HepG2 (cell line): ENCODE measurements around the gene PLA2G4D.

Source experiments
- HNRNPH1 ChIP-seq: fragments of 200-400 bp; formaldehyde crosslinking; optimal IDR thresholded peaks from 2 replicates; pipeline ENCODE3; 2017; ENCODE audit warnings: mild to moderate bottlenecking, low read depth, low read length
- JUN ChIP-seq: sonication (generic); formaldehyde crosslinking; IDR thresholded peaks from 2 replicates; pipeline ENCODE4 v1.4.0; 2020; ENCODE audit warnings: mild to moderate bottlenecking, missing genetic modification reagents
- KAT7 ChIP-seq: IDR thresholded peaks from 2 replicates; pipeline ENCODE4 v1.6.1; 2018; ENCODE audit warnings: borderline replicate concordance, missing compliant biosample characterization
- MEF2D ChIP-seq: sonication (generic); formaldehyde crosslinking; IDR thresholded peaks from 2 replicates; pipeline ENCODE4 v1.5.1; 2020; ENCODE audit warnings: mild to moderate bottlenecking, missing genetic modification reagents
- POLR2A ChIP-seq, 2 experiments: IDR thresholded peaks; 2 replicates each; pipeline ENCODE4 v1.6.1; 2011; ENCODE audit warnings: low read depth in 2 of 2, low read length in 2 of 2, mild to moderate bottlenecking in 1 of 2, moderate library complexity in 1 of 2; ENCODE audit not compliant: insufficient read depth in 1 of 2
- TARDBP ChIP-seq: sonication (generic); formaldehyde crosslinking; IDR thresholded peaks from 2 replicates; pipeline ENCODE4 v1.8.0; 2022; ENCODE audit warnings: mild to moderate bottlenecking, missing genetic modification reagents
- TCF7L2 ChIP-seq: IDR thresholded peaks from 2 replicates; pipeline ENCODE4 v1.6.1; 2011; ENCODE audit warnings: mild to moderate bottlenecking, low read depth, low read length, moderate library complexity
- YY1 ChIP-seq: IDR thresholded peaks from 2 replicates; pipeline ENCODE4 v1.6.1; 2011; ENCODE audit warnings: low read length, low read depth, moderate library complexity, mild to moderate bottlenecking; ENCODE audit not compliant: insufficient read depth, insufficient replicate concordance
- TF ChIP-seq, protein P1 (sequence below): sonication (generic); formaldehyde crosslinking; IDR thresholded peaks from 2 replicates; pipeline ENCODE4 v1.5.0; 2020; ENCODE audit warnings: mild to moderate bottlenecking, missing genetic modification reagents, moderate library complexity
- TF ChIP-seq, protein P2 (sequence below): sonication (generic); formaldehyde crosslinking; IDR thresholded peaks from 2 replicates; pipeline ENCODE4 v1.5.0; 2020; ENCODE audit warnings: mild to moderate bottlenecking, missing genetic modification reagents
- TF ChIP-seq, protein P3 (sequence below): IDR thresholded peaks from 2 replicates; pipeline ENCODE4 v1.6.1; 2012; ENCODE audit warnings: inconsistent platforms
- TF ChIP-seq, protein P4 (sequence below), 2 experiments: sonication (generic) in 1 of 2; formaldehyde crosslinking in 1 of 2; IDR thresholded peaks; 2 replicates each; pipeline versions ENCODE4 v1.5.1 to v1.6.1; 2011 to 2020; ENCODE audit warnings: borderline replicate concordance in 1 of 2, low read depth in 1 of 2, low read length in 1 of 2, mild to moderate bottlenecking in 1 of 2, missing genetic modification reagents in 1 of 2, moderate library complexity in 1 of 2

DNA sequence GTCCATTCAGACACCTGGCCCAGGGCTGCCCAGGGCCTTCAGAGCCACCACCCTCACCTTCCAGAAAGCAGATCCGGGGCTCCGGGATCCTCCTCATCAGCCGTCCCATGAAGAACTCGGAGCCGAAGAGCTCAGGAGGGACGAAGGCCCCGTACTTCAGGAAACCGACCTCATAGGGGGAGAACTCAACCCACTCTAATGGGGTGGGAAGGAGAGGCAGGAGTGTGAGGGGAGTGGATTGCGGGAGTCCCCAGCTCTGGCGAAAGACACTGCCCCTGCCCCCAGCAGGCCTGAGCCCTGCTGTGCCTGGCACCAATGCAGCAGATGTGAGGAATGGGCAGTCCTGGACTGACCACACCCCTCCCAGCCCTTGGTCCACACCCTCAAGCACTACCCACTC lies 22.6 kb downstream of the PLA2G4D start:
- TF ChIP-seq, protein P1, sequence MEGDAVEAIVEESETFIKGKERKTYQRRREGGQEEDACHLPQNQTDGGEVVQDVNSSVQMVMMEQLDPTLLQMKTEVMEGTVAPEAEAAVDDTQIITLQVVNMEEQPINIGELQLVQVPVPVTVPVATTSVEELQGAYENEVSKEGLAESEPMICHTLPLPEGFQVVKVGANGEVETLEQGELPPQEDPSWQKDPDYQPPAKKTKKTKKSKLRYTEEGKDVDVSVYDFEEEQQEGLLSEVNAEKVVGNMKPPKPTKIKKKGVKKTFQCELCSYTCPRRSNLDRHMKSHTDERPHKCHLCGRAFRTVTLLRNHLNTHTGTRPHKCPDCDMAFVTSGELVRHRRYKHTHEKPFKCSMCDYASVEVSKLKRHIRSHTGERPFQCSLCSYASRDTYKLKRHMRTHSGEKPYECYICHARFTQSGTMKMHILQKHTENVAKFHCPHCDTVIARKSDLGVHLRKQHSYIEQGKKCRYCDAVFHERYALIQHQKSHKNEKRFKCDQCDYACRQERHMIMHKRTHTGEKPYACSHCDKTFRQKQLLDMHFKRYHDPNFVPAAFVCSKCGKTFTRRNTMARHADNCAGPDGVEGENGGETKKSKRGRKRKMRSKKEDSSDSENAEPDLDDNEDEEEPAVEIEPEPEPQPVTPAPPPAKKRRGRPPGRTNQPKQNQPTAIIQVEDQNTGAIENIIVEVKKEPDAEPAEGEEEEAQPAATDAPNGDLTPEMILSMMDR, result no peak
- TF ChIP-seq POLR2A (IDR thresholded peaks at IDR 0.05; ENCODE audit: insufficient read depth in 1 of 2, low read depth in 2 of 2, low read length in 2 of 2), result no peak
- TF ChIP-seq KAT7, result no peak
- TF ChIP-seq, protein P2, sequence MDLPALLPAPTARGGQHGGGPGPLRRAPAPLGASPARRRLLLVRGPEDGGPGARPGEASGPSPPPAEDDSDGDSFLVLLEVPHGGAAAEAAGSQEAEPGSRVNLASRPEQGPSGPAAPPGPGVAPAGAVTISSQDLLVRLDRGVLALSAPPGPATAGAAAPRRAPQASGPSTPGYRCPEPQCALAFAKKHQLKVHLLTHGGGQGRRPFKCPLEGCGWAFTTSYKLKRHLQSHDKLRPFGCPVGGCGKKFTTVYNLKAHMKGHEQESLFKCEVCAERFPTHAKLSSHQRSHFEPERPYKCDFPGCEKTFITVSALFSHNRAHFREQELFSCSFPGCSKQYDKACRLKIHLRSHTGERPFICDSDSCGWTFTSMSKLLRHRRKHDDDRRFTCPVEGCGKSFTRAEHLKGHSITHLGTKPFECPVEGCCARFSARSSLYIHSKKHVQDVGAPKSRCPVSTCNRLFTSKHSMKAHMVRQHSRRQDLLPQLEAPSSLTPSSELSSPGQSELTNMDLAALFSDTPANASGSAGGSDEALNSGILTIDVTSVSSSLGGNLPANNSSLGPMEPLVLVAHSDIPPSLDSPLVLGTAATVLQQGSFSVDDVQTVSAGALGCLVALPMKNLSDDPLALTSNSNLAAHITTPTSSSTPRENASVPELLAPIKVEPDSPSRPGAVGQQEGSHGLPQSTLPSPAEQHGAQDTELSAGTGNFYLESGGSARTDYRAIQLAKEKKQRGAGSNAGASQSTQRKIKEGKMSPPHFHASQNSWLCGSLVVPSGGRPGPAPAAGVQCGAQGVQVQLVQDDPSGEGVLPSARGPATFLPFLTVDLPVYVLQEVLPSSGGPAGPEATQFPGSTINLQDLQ (CRISPR knock-in tag), result no peak
- TF ChIP-seq HNRNPH1, result no peak
- TF ChIP-seq TCF7L2, result no peak
- TF ChIP-seq, protein P3, sequence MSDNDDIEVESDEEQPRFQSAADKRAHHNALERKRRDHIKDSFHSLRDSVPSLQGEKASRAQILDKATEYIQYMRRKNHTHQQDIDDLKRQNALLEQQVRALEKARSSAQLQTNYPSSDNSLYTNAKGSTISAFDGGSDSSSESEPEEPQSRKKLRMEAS, result no peak
- TF ChIP-seq YY1, result no peak
- TF ChIP-seq, protein P4, sequence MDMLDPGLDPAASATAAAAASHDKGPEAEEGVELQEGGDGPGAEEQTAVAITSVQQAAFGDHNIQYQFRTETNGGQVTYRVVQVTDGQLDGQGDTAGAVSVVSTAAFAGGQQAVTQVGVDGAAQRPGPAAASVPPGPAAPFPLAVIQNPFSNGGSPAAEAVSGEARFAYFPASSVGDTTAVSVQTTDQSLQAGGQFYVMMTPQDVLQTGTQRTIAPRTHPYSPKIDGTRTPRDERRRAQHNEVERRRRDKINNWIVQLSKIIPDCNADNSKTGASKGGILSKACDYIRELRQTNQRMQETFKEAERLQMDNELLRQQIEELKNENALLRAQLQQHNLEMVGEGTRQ (IDR thresholded peaks at IDR 0.05; ENCODE audit: low read depth, low read length), result no peak
- TF ChIP-seq, protein P4 (CRISPR knock-in tag; IDR thresholded peaks at IDR 0.05; ENCODE audit: borderline replicate concordance), result no peak
- no peak for TF ChIP-seq MEF2D (CRISPR knock-in tag)
- no peak for TF ChIP-seq TARDBP (CRISPR knock-in tag)
- TF ChIP-seq JUN (CRISPR knock-in tag), result no peak
